ENCODE results near the gene ZSCAN32.

The ZSCAN32 gene

DNA sequence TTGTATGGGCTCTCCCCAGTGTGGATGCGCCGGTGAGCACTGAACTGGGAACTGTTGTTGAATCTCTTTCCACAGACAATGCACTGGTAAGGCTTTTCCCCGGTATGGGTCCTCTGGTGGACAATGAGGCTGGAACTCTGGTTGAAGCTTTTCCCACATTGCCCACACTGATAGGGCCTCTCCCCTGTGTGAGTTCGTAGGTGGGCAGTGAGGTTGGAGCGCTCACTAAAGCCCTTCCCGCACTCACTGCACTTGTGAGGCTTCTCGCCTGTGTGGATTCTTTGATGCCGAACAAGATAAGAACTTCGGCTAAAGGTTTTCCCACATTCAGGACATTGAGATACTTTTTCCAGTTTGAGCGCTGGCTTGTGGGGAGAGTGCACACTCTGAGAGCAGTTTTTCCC is 17.8 kb downstream of the ZSCAN32 start:
- TF ChIP-seq ZNF274 (IDR thresholded peaks at IDR 0.05; ENCODE audit: low read depth, low read length) = no peak
- no peak overlapping the region for H3K4me3 ChIP-seq (ENCODE audit: low read length)

DNA sequence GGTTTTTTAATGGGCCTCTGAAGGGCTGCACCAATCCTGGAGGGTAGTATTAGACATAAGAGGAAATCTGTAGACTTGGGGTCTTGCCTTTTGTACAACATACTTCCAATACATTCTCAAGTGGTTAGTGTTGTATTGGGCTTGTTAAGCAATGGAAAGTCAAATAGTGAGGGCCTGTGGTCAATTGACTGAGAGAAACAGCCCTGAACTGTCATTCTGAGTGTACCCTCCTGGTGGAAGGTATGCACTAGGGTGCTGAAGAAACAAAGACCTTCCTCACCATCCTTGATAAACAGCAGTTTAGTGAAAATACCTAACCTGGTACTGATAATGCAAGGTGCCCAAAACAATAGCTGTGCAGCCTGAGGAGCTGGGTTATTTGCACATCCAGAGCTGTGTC is 22.9 kb downstream of the ZSCAN32 start:
- no peak for TF ChIP-seq ZNF274 (IDR thresholded peaks at IDR 0.05; ENCODE audit: low read depth, low read length)
- H3K4me3 ChIP-seq (ENCODE audit: low read length) = no peak overlapping the region

DNA sequence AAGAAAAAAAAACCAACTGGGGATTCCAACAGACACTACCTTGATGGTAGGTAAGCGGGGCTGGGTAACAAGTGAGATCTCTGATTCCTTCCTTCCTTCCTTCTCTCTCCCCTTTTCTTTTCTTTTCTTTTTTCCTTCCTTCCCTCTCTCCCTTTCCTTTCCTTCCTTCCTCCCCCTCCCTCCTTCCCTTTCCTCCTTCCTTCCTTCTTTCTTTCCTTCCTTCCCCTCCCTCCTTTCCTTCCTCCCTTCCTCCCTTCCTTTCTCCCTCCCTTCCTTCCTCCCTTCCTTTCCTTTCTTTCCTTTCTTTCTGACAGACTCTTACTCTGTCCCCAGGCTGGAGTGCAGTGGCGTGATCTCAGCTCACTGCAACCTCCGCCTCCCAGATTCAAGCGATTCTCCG is 25.1 kb downstream of the ZSCAN32 start:
- TF ChIP-seq ZNF274 (IDR thresholded peaks at IDR 0.05; ENCODE audit: low read depth, low read length) = no peak
- H3K4me3 ChIP-seq (ENCODE audit: low read length) = no peak overlapping the region

DNA sequence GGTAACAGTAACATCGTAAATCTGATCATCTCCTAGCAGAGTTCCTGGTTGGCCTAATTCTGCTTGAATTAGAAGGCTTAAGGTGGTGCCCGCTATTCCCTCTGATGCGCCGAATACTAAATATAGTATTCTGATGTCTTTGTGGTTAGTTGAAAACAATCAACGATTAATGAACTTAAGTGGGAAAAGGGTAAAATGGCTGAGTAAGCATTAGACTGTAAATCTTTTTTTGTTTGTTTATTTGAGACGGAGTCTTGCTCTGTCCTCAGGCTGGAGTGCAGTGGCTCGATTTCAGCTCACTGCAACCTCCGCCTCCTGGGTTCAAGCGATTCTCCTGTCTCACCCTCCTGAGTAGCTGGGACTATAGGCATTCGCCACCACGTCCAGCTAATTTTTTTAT is 31.7 kb downstream of the ZSCAN32 start:
- H3K4me3 ChIP-seq (ENCODE audit: low read length) = no peak overlapping the region
- TF ChIP-seq ZNF274 (IDR thresholded peaks at IDR 0.05; ENCODE audit: low read depth, low read length) = no peak

- TF ChIP-seq ZNF274 (IDR thresholded peaks at IDR 0.05; ENCODE audit: low read depth, low read length) = no peak
- peak overlapping the region; percentile 68; the same call in 1 of the 2 replicates for H3K4me3 ChIP-seq (ENCODE audit: low read length)
These were observed 35.9 kb downstream of the ZSCAN32 start for GRCh38 chr16:3364774-3365427.

GRCh38 chr16:3363793-3364192 is 37.0 kb downstream of the ZSCAN32 start:
- TF ChIP-seq ZNF274 (IDR thresholded peaks at IDR 0.05; ENCODE audit: low read depth, low read length) = no peak
- H3K4me3 ChIP-seq (ENCODE audit: low read length) = no peak overlapping the region

GRCh38 chr16:3362931-3363330 is 37.9 kb downstream of the ZSCAN32 start:
- no peak for TF ChIP-seq ZNF274 (IDR thresholded peaks at IDR 0.05; ENCODE audit: low read depth, low read length)
- no peak overlapping the region for H3K4me3 ChIP-seq (ENCODE audit: low read length)

- no peak overlapping the region for H3K4me3 ChIP-seq (ENCODE audit: low read length)
- no peak for TF ChIP-seq ZNF274 (IDR thresholded peaks at IDR 0.05; ENCODE audit: low read depth, low read length)
These were observed 41.9 kb downstream of the ZSCAN32 start for GRCh38 chr16:3358871-3359270.

DNA sequence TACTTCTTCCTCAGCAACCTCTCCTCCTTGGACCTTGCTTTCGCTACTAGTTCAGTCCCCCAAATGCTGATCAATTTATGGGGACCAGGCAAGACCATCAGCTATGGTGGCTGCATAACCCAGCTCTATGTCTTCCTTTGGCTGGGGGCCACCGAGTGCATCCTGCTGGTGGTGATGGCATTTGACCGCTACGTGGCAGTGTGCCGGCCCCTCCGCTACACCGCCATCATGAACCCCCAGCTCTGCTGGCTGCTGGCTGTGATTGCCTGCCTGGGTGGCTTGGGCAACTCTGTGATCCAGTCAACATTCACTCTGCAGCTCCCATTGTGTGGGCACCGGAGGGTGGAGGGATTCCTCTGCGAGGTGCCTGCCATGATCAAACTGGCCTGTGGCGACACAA is 44.7 kb downstream of the ZSCAN32 start:
- no peak overlapping the region for H3K4me3 ChIP-seq (ENCODE audit: low read length)
- TF ChIP-seq ZNF274 (IDR thresholded peaks at IDR 0.05; ENCODE audit: low read depth, low read length) = no peak

GRCh38 chr16:3355589-3355988 is 45.2 kb downstream of the ZSCAN32 start, which contains the start of gene OR2C1:
Gene OR2C1, plus strand, starts transcription at chr16:3355889. Its CDS starts 52 bp downstream, at chr16:3355941.
- H3K4me3 ChIP-seq (ENCODE audit: low read length) = no peak within 1 kb of the TSS
- no peak for TF ChIP-seq ZNF274 (IDR thresholded peaks at IDR 0.05; ENCODE audit: low read depth, low read length)

DNA sequence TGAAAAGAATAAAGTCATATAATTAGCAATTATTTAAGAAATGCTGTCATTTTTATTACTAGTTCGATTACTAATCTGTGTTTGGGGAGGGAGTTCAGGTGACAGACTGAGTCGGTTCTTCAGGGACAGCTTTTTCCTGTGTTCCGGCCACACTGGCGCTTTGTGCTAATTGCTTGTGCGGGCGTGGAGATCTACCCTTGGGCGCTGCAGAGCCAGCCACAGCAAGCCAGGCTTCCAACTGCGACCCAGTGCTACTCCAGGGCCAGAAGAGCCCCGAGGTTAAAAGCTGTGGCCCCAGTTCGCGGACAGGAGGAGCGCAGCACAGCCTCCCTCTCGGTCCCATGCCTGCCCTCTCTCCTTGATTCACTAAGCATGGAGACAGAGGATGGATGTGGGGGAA is 51.6 kb downstream of the ZSCAN32 start:
- H3K4me3 ChIP-seq (ENCODE audit: low read length) = no peak overlapping the region
- TF ChIP-seq ZNF274 (IDR thresholded peaks at IDR 0.05; ENCODE audit: low read depth, low read length) = no peak

DNA sequence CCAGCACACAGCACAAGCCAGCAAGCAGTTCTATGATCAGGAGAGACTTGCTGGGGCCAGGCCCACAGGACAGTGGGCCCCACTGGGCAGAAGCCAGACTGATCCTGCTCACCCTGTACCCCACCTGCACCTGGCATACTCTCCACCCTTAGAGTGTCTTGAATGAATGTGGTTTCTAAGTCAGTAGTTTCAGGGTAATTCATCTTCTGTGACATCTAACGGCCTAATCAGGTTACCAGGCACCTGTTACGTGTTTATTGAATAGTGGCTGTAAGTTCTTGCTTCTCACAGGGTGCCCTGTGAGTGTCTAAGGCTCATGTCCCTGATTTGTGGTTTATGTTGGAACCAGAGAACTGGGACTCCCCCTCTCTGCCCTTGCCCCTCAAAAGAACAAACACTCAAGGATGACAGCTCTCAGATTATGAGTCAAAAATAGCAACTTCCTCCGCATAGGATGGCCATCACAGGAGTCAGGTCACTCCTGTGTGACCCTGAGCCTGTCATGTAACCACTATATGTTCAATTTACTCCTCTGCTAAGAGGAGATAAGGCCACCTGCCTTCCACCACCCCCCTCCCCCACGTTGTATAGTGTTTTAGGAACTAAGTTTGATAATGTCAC is 52.1 kb downstream of the ZSCAN32 start:
- H3K4me3 ChIP-seq (ENCODE audit: low read length) = no peak overlapping the region
- no peak for TF ChIP-seq ZNF274 (IDR thresholded peaks at IDR 0.05; ENCODE audit: low read depth, low read length)

GRCh38 chr16:3347586-3347985 is 53.2 kb downstream of the ZSCAN32 start:
- TF ChIP-seq ZNF274 (IDR thresholded peaks at IDR 0.05; ENCODE audit: low read depth, low read length) = no peak
- no peak overlapping the region for H3K4me3 ChIP-seq (ENCODE audit: low read length)

DNA sequence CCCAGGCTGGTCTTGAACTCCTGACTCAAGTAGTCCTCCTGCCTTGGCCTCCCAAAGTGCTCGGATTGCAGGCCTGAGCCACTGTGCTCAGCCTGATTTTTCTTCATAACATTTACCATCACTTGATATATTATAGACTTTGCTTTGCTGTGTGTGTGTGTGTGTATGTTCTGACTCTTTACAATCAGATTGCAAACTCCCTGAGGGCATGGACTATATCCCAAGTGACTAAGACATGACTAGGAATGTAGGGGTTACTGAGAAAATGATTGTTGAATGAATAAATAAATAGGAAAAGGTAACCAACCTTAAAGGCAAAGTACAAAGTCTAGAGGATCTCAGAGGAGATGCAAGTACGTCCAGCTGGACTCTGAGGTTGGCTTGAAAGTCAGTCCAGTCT is 54.8 kb downstream of the ZSCAN32 start:
- TF ChIP-seq ZNF274 (IDR thresholded peaks at IDR 0.05; ENCODE audit: low read depth, low read length) = no peak
- no peak overlapping the region for H3K4me3 ChIP-seq (ENCODE audit: low read length)
